Measurements from ENCODE around the gene MISP. TPM values are rescaled to one million over a fixed set of nuclear protein-coding genes. Genes with fewer than 3 reads are reported as not detected.

The MISP gene
- total and polyA plus RNA-seq, 4 donors, result 0.40 to 0.66 (median 0.42) TPM

GRCh38 chr19:755063-755462, 4.2 kb downstream of the MISP start:
- no peaks in the 10 kb centered on the region for H3K27me3 ChIP-seq (ENCODE audit: control insufficient read depth, insufficient read depth, low read length)
- 91% methylated on average over 15 of the region's 15 CpGs for WGBS (ENCODE audit: insufficient coverage)
- H3K9me3 ChIP-seq (ENCODE audit: control insufficient read depth, insufficient read depth, low read length), result peaks cover 6% of the 10 kb centered on the region
- no peak for DNase-seq (ENCODE audit: low read depth in 4 of 6, low spot score in 6 of 6)
- H3K36me3 ChIP-seq (ENCODE audit: control insufficient read depth, insufficient read depth, low read length), result peaks cover 6% of the 10 kb centered on the region
- no peak overlapping the region for H3K27ac ChIP-seq (ENCODE audit: low read depth, low read length)
- peaks cover 4% of the 10 kb centered on the region for H3K4me1 ChIP-seq (ENCODE audit: control insufficient read depth, insufficient read depth, low read length)
- H3K4me3 ChIP-seq (ENCODE audit: low read depth, low read length), result no peak overlapping the region

- peaks cover 4% of the 10 kb centered on the region for H3K4me1 ChIP-seq (ENCODE audit: control insufficient read depth, insufficient read depth, low read length)
- H3K36me3 ChIP-seq (ENCODE audit: control insufficient read depth, insufficient read depth, low read length), result peaks cover 6% of the 10 kb centered on the region
- peak in 1 of 6 donors; percentile 32 for DNase-seq (ENCODE audit: low read depth in 4 of 6, low spot score in 6 of 6)
- no peaks in the 10 kb centered on the region for H3K27me3 ChIP-seq (ENCODE audit: control insufficient read depth, insufficient read depth, low read length)
- no peak overlapping the region for H3K27ac ChIP-seq (ENCODE audit: low read depth, low read length)
- peaks cover 6% of the 10 kb centered on the region for H3K9me3 ChIP-seq (ENCODE audit: control insufficient read depth, insufficient read depth, low read length)
- H3K4me3 ChIP-seq (ENCODE audit: low read depth, low read length), result no peak overlapping the region
These were observed 5.3 kb downstream of the MISP start for GRCh38 chr19:756236-756635.

GRCh38 chr19:756821-757688, 6.1 kb downstream of the MISP start:
- no peak overlapping the region for H3K4me3 ChIP-seq (ENCODE audit: low read depth, low read length)
- H3K27ac ChIP-seq (ENCODE audit: low read depth, low read length), result no peak overlapping the region
- 92% methylated on average over 35 of the region's 36 CpGs for WGBS (ENCODE audit: insufficient coverage)
- peaks cover 4% of the 10 kb centered on the region for H3K4me1 ChIP-seq (ENCODE audit: control insufficient read depth, insufficient read depth, low read length)
- DNase-seq (ENCODE audit: low read depth in 4 of 6, low spot score in 6 of 6), result no peak
- peaks cover 6% of the 10 kb centered on the region for H3K36me3 ChIP-seq (ENCODE audit: control insufficient read depth, insufficient read depth, low read length)
- peaks cover 6% of the 10 kb centered on the region for H3K9me3 ChIP-seq (ENCODE audit: control insufficient read depth, insufficient read depth, low read length)
- no peaks in the 10 kb centered on the region for H3K27me3 ChIP-seq (ENCODE audit: control insufficient read depth, insufficient read depth, low read length)

- Histone ChIP-seq H3K4me3 (ENCODE audit: low read depth, low read length) (no peak overlapping the region), H3K36me3 (ENCODE audit: control insufficient read depth, insufficient read depth, low read length) (peaks cover 6% of the 10 kb centered on the region), H3K9me3 (ENCODE audit: control insufficient read depth, insufficient read depth, low read length) (peaks cover 6% of the 10 kb centered on the region), H3K27ac (ENCODE audit: low read depth, low read length) (no peak overlapping the region), H3K27me3 (ENCODE audit: control insufficient read depth, insufficient read depth, low read length) (no peaks in the 10 kb centered on the region), H3K4me1 (ENCODE audit: control insufficient read depth, insufficient read depth, low read length) (no peaks in the 10 kb centered on the region)
- DNase-seq (ENCODE audit: low read depth in 4 of 6, low spot score in 6 of 6), result no peak
- 96% methylated on average over 45 of the region's 50 CpGs for WGBS (ENCODE audit: insufficient coverage)
These were observed 7.1 kb downstream of the MISP start for GRCh38 chr19:757811-758668.

GRCh38 chr19:763181-763580, 12.3 kb downstream of the MISP start:
- no peaks in the 10 kb centered on the region for H3K4me1 ChIP-seq (ENCODE audit: control insufficient read depth, insufficient read depth, low read length)
- WGBS (ENCODE audit: insufficient coverage), result 82% methylated on average over 8 of the region's 10 CpGs
- no peak for DNase-seq (ENCODE audit: low read depth in 4 of 6, low spot score in 6 of 6)
- no peak overlapping the region for H3K27ac ChIP-seq (ENCODE audit: low read depth, low read length)
- peaks cover 6% of the 10 kb centered on the region for H3K9me3 ChIP-seq (ENCODE audit: control insufficient read depth, insufficient read depth, low read length)
- H3K36me3 ChIP-seq (ENCODE audit: control insufficient read depth, insufficient read depth, low read length), result no peaks in the 10 kb centered on the region
- no peak overlapping the region for H3K4me3 ChIP-seq (ENCODE audit: low read depth, low read length)
- H3K27me3 ChIP-seq (ENCODE audit: control insufficient read depth, insufficient read depth, low read length), result no peaks in the 10 kb centered on the region

- Histone ChIP-seq H3K27me3 (ENCODE audit: control insufficient read depth, insufficient read depth, low read length) (no peaks in the 10 kb centered on the region), H3K36me3 (ENCODE audit: control insufficient read depth, insufficient read depth, low read length) (no peaks in the 10 kb centered on the region), H3K9me3 (ENCODE audit: control insufficient read depth, insufficient read depth, low read length) (peaks cover under 1% of the 10 kb centered on the region), H3K27ac (ENCODE audit: low read depth, low read length) (no peak overlapping the region), H3K4me3 (ENCODE audit: low read depth, low read length) (no peak overlapping the region), H3K4me1 (ENCODE audit: control insufficient read depth, insufficient read depth, low read length) (no peaks in the 10 kb centered on the region)
- 88% methylated on average over 5 of the region's 6 CpGs for WGBS (ENCODE audit: insufficient coverage)
- DNase-seq (ENCODE audit: low read depth in 4 of 6, low spot score in 6 of 6), result no peak
These were observed 13.0 kb downstream of the MISP start for GRCh38 chr19:763869-764268.

- no peak for DNase-seq (ENCODE audit: low read depth in 4 of 6, low spot score in 6 of 6)
- WGBS (ENCODE audit: insufficient coverage), result 92% methylated on average over 12 of the region's 12 CpGs
- Histone ChIP-seq H3K4me3 (ENCODE audit: low read depth, low read length) (no peak overlapping the region), H3K9me3 (ENCODE audit: control insufficient read depth, insufficient read depth, low read length) (no peaks in the 10 kb centered on the region), H3K27ac (ENCODE audit: low read depth, low read length) (no peak overlapping the region), H3K36me3 (ENCODE audit: control insufficient read depth, insufficient read depth, low read length) (no peaks in the 10 kb centered on the region), H3K27me3 (ENCODE audit: control insufficient read depth, insufficient read depth, low read length) (no peaks in the 10 kb centered on the region), H3K4me1 (ENCODE audit: control insufficient read depth, insufficient read depth, low read length) (no peaks in the 10 kb centered on the region)
These were observed 13.4 kb downstream of the MISP start for GRCh38 chr19:764301-764700.

- no peaks in the 10 kb centered on the region for H3K27me3 ChIP-seq (ENCODE audit: control insufficient read depth, insufficient read depth, low read length)
- WGBS (ENCODE audit: insufficient coverage), result 79% methylated on average over 6 of the region's 7 CpGs
- peaks cover under 1% of the 10 kb centered on the region for H3K4me1 ChIP-seq (ENCODE audit: control insufficient read depth, insufficient read depth, low read length)
- H3K27ac ChIP-seq (ENCODE audit: low read depth, low read length), result no peak overlapping the region
- no peaks in the 10 kb centered on the region for H3K9me3 ChIP-seq (ENCODE audit: control insufficient read depth, insufficient read depth, low read length)
- H3K4me3 ChIP-seq (ENCODE audit: low read depth, low read length), result no peak overlapping the region
- H3K36me3 ChIP-seq (ENCODE audit: control insufficient read depth, insufficient read depth, low read length), result no peaks in the 10 kb centered on the region
- no peak for DNase-seq (ENCODE audit: low read depth in 4 of 6, low spot score in 6 of 6)
These were observed 14.3 kb downstream of the MISP start for GRCh38 chr19:765179-765738.

- Histone ChIP-seq H3K4me3 (ENCODE audit: low read depth, low read length) (no peak overlapping the region), H3K9me3 (ENCODE audit: control insufficient read depth, insufficient read depth, low read length) (no peaks in the 10 kb centered on the region), H3K4me1 (ENCODE audit: control insufficient read depth, insufficient read depth, low read length) (peaks cover 3% of the 10 kb centered on the region), H3K36me3 (ENCODE audit: control insufficient read depth, insufficient read depth, low read length) (no peaks in the 10 kb centered on the region), H3K27me3 (ENCODE audit: control insufficient read depth, insufficient read depth, low read length) (no peaks in the 10 kb centered on the region), H3K27ac (ENCODE audit: low read depth, low read length) (peak overlapping the region; percentile 52)
- 66% methylated on average over 9 of the region's 14 CpGs for WGBS (ENCODE audit: insufficient coverage)
- peak in 1 of 6 donors; percentile 64 for DNase-seq (ENCODE audit: low read depth in 4 of 6, low spot score in 6 of 6)
These were observed 17.5 kb downstream of the MISP start for GRCh38 chr19:768424-768823.

All from spinal cord (tissue), 10 donors.